Measurements from ENCODE around the gene ACOX3.

ACOX3 gene

GRCh38 chr4:8477095-8477635 is 36.6 kb upstream of the ACOX3 start:
- TF ChIP-seq CTCF (IDR thresholded peaks at IDR 0.05; ENCODE audit: borderline replicate concordance, insufficient read depth, low read depth, low read length) = no peak

GRCh38 chr4:8475751-8476575 is 35.4 kb upstream of the ACOX3 start:
- no peak overlapping the region for H3K4me3 ChIP-seq (ENCODE audit: low read depth, low read length)
- no peak for TF ChIP-seq CTCF (IDR thresholded peaks at IDR 0.05; ENCODE audit: borderline replicate concordance, insufficient read depth, low read depth, low read length)

More at GRCh38 chr4:8477095-8477635, 36.6 kb upstream of the ACOX3 start:
- H3K4me3 ChIP-seq (ENCODE audit: low read depth, low read length) = no peak overlapping the region

- H3K4me3 ChIP-seq (ENCODE audit: low read depth, low read length) = no peak overlapping the region
- no peak for TF ChIP-seq CTCF (IDR thresholded peaks at IDR 0.05; ENCODE audit: borderline replicate concordance, insufficient read depth, low read depth, low read length)
Observed at GRCh38 chr4:8474856-8475255, 34.3 kb upstream of the ACOX3 start.

GRCh38 chr4:8473920-8474590 is 33.5 kb upstream of the ACOX3 start:
- TF ChIP-seq CTCF (IDR thresholded peaks at IDR 0.05; ENCODE audit: borderline replicate concordance, insufficient read depth, low read depth, low read length) = no peak
- no peak overlapping the region for H3K4me3 ChIP-seq (ENCODE audit: low read depth, low read length)

GRCh38 chr4:8473198-8473919 is 32.8 kb upstream of the ACOX3 start:
- H3K4me3 ChIP-seq (ENCODE audit: low read depth, low read length) = no peak overlapping the region
- TF ChIP-seq CTCF (IDR thresholded peaks at IDR 0.05; ENCODE audit: borderline replicate concordance, insufficient read depth, low read depth, low read length) = no peak

- TF ChIP-seq CTCF (IDR thresholded peaks at IDR 0.05; ENCODE audit: borderline replicate concordance, insufficient read depth, low read depth, low read length) = no peak
- H3K4me3 ChIP-seq (ENCODE audit: low read depth, low read length) = no peak overlapping the region
Observed at GRCh38 chr4:8472689-8473197, 32.2 kb upstream of the ACOX3 start.
